Left forelimb (tissue), 1 donor: ENCODE measurements around the gene SRPX.

Experiments used
- DNase-seq: peaks from one replicate; pipeline ENCODE4 v3.0.0-alpha.2; 2018; ENCODE audit warnings: low spot score

Gene SRPX

DNA sequence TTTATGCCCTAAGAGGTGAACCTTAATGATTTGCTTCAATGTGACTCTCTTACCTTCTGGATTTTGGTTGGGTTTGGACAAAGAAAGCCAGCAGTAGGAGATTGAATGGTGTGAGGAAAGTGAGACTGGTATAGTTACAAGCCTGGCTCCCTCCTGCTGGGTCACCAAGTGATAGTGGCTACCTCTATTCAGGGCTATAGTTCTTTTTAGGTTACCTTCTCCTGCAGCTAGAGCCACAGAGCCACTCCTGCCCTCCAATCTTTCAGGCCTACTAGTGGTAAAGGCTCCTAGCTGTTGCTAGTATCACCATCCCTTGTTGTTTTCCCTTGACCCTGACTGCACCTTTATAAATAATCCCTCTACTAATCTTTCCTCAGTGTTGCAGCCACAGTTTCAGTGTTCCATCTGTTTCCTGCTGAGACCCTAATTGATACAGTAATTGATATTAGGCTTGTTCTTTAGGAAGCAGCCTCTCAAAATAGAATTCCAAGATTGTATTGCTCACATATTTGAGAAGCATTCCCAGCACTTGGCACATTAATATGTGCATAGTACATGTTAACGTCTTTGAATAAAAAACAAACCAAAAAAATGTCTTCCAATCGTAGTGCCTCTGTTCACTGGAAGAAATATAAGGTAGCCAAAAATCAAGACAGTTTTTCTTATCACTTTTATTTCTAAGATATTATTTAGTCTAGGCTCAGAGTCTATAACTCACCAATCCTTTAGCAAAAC is 82.3 kb downstream of the SRPX start:
- no peak for DNase-seq

- no peak for DNase-seq
These were observed 91.3 kb downstream of the SRPX start for GRCh38 chrX:38129366-38129765.

- DNase-seq, result no peak
These were observed 92.7 kb downstream of the SRPX start for GRCh38 chrX:38127961-38128360.

DNA sequence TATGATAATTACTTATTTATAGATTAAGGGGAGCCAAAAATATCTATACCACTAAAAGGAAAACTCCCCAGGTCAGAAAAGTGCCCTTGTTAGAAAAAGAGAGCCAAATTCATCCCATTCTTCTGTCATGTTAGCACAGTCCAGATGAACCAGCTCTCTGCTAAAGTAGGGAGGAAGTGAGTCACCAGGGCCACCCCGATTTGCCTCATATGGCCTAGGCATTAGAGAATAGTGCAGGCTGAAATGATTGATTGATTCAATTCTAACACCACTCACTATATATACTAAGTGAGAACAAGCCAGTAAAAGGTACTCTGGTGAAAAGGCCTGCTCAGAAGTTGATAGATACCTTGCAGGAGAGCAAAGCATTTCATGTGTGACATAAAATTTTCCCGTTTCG is 94.5 kb downstream of the SRPX start:
- no peak for DNase-seq

DNA sequence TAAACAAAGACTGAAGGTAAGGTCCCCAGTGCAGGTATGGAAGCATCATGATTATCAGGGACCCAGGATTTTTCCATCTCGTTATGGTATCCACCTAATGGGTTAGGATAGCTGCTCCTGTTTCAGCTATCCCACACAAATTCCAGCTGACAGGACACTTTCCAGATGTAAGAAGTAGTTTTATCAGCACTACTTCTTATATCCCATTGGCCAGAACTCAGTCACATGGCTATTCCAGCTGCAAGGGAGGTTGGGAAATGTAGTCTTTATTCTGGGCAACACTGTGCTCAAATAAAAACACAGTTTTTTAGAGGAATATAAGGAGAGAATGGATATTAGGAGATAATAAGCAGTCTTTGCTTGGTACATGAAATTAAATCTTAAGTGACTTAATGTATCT is 96.7 kb downstream of the SRPX start:
- no peak for DNase-seq

GRCh38 chrX:38117485-38117884 is 103.2 kb downstream of the SRPX start:
- DNase-seq, result no peak

- no peak for DNase-seq
These were observed 104.0 kb downstream of the SRPX start for GRCh38 chrX:38116706-38117105.

- no peak for DNase-seq
These were observed 108.1 kb downstream of the SRPX start for GRCh38 chrX:38112566-38112965.

GRCh38 chrX:38111196-38111595 is 109.5 kb downstream of the SRPX start:
- no peak for DNase-seq

GRCh38 chrX:38110231-38110630 is 110.4 kb downstream of the SRPX start:
- DNase-seq, result no peak

DNA sequence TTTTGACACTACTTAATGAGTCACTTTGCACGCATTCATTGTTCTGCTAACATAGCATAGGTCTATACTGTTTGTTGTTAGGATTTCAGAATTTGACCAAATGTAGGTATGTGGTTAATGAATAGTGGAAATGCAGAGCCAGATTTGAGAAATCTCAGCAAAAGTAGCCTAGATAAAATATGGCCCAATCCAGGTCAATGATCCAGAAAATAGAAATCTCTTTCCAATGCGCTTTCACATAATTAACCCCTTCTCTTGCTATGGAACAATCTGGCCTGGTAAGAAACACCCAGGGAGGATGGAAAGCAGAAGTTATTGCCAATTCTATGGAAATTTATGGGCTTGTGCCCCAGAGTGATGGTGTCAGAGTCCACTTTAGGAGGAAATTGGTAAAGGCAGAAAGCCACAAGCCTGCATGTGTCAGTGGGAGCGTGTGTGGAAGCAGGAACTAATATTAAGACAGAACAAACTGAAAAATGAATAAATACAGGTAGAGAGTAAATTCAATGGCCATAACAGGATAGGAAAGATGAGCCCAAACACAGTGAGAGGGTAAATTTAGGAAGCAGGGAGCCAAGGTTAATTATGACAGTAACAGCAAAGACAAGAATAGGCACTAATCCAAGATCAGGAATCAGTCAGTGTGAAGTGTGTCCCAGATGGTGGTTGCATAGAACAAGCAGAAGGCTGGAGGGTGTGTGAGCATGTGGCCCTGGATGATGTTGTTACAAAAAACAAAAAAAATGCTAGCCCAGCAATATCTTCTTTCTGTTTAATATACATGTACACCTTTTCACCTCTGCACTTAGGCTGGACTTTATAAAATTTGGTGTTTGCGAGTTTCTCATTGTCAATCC is 111.4 kb downstream of the SRPX start:
- no peak for DNase-seq

GRCh38 chrX:38108364-38108763 is 112.3 kb downstream of the SRPX start:
- no peak for DNase-seq

- DNase-seq, result no peak
These were observed 113.5 kb downstream of the SRPX start for GRCh38 chrX:38106991-38107655.

DNA sequence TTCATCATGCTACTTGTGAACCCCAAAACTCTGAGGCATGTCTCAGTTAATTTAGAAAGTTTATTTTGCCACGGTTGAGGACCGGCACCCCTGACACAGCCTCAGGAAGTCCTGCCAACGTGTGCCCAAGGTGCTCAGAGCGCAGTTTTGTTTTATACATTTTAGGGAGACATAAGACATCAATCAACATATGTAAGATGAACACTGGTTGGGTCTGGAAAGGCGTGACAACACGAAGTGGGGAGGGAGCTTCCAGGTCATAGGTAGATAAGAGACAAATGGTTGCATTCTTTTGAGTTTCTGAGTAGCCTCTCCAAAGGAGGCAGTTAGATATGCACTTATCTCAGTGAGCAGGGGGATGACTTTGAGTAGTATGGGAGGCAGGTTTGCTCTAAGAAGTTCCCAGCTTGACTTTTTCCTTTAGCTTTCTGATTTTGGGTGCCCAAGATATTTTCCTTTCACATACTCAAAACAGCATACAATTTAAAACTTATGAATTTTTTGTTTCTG is 115.4 kb downstream of the SRPX start:
- no peak for DNase-seq

GRCh38 chrX:38103857-38104812 is 116.5 kb downstream of the SRPX start:
- no peak for DNase-seq

- DNase-seq, result no peak
These were observed 117.8 kb downstream of the SRPX start for GRCh38 chrX:38102875-38103274.

DNA sequence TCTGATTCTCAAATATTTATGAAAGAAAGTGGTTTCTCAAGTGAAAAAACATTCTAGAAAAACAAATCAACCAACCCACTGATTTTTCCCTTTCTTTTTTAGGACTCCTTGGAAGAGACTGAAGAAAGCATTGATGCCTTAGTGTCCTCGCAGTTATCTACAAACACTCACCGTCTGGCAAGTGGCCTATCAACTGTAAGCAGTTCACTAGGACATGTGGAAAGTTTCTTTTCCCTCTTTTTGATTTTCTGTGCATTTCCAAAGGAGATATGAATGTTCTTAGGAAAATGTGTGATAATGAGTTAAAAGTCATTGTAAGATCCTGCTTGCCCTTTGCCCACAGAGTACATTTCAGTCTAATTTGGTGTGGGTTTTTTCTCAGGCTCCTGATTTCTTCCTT is 118.4 kb downstream of the SRPX start:
- no peak for DNase-seq

DNA sequence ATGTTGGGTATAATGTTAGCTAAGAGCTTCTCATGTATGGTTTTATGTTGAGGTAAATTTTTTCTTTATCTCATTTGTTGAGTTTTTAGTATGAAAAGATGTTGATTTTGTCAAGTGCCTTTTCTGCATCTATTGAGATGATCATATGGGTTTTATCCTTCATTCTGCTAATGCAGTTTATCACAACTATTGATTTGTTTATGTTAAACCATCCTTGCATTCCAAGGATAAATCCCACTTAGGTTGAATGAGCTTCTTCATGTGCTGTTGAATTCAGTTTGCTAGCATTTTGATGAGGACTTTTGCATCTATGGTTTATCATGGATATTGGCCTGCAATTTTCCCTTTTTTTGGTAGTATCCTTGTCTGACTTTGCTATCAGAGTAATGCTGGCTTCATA is 121.0 kb downstream of the SRPX start:
- DNase-seq, result no peak
